ENCODE measurements around the gene ADM2.

The ADM2 gene

DNA sequence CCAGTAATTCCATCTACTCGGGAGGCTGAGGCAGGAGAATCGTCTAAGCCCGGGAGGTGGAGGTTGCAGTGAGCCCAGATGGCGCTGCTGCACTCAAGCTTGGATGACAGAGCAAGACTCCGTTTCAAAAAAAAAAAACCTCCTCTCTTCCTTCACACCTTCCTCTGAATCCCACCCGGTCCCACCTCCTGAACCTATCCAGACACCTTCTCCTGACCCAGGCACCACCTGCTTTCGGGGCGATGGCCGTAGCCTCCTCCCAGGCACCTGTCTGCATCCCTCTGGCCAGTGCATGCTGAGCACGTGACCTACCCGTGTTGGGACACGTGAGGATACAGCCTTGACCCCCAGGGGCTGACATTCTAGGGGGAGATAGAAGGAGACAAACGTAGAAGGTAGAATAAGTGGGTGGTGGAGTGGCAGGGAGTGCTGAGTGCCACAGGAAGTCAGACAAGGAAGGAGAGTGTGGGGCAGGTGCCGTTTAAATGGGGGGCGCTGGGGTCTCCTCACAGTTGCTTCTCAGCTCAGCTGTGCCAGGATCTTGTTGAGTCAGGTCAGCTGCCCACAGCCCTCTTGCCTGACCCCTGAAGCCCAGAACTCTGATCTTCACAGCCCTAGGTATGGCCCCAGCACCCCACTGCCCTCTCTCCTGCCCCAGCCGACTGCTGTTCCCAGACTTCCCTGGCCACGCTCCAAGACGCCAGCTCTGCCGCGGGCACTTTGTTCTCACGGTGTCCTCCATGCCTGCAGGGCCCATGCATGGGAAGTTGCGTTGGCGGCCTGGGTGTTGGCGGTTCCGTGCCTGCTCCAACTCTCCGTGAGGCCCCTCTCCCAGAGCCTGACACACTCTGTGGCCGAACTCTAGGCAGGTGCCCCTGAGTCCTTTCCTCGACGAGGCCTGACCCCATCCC, 4.1 kb downstream of the ADM2 start:
- TF ChIP-seq HDGF (IDR thresholded peaks at IDR 0.05; ENCODE audit: borderline replicate concordance) (no peak), FOXK2 (IDR thresholded peaks at IDR 0.05) (no peak), SUZ12 (IDR thresholded peaks at IDR 0.05) (no peak), TARDBP (IDR thresholded peaks at IDR 0.05) (no peak), NFRKB (IDR thresholded peaks at IDR 0.05) (no peak), SP1 (IDR thresholded peaks at IDR 0.05) (no peak), CTBP1 (IDR thresholded peaks at IDR 0.05; ENCODE audit: borderline replicate concordance) (no peak), ZNF384 (IDR thresholded peaks at IDR 0.05) (peak; percentile 58; the same call in 1 of the 2 replicates), FOXM1 (IDR thresholded peaks at IDR 0.05; ENCODE audit: borderline replicate concordance) (no peak), ELF4 (IDR thresholded peaks at IDR 0.05) (no peak), FOXA1 (IDR thresholded peaks at IDR 0.05) (no peak), BHLHE40 (IDR thresholded peaks at IDR 0.05; ENCODE audit: borderline replicate concordance) (no peak), ARNT (IDR thresholded peaks at IDR 0.05) (no peak), LEF1 (IDR thresholded peaks at IDR 0.05; ENCODE audit: borderline replicate concordance) (no peak), L3MBTL2 (conservative IDR thresholded peaks at IDR 0.05) (0 out of 2 replicates have a peak, but pooled peaks have one; percentile 20)
- TF ChIP-seq, protein P1, sequence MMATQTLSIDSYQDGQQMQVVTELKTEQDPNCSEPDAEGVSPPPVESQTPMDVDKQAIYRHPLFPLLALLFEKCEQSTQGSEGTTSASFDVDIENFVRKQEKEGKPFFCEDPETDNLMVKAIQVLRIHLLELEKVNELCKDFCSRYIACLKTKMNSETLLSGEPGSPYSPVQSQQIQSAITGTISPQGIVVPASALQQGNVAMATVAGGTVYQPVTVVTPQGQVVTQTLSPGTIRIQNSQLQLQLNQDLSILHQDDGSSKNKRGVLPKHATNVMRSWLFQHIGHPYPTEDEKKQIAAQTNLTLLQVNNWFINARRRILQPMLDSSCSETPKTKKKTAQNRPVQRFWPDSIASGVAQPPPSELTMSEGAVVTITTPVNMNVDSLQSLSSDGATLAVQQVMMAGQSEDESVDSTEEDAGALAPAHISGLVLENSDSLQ (IDR thresholded peaks at IDR 0.05) = no peak
- CTCF ChIA-PET = interaction anchor here (0.6 kb wide), 1 partner anchor 178 kb away, joined by 3 read pairs; the partner anchor contains the start of gene PLXNB2
- POLR2A ChIA-PET = interaction anchor here (1.3 to 1.5 kb wide), 3 partner anchors 13 to 40 kb away, joined by 4 to 5 read pairs (median 4); partner anchors contain the start of genes LMF2, NCAPH2 and SCO2
- DNase-seq (ENCODE audit: extremely low spot score) = no peak

DNA sequence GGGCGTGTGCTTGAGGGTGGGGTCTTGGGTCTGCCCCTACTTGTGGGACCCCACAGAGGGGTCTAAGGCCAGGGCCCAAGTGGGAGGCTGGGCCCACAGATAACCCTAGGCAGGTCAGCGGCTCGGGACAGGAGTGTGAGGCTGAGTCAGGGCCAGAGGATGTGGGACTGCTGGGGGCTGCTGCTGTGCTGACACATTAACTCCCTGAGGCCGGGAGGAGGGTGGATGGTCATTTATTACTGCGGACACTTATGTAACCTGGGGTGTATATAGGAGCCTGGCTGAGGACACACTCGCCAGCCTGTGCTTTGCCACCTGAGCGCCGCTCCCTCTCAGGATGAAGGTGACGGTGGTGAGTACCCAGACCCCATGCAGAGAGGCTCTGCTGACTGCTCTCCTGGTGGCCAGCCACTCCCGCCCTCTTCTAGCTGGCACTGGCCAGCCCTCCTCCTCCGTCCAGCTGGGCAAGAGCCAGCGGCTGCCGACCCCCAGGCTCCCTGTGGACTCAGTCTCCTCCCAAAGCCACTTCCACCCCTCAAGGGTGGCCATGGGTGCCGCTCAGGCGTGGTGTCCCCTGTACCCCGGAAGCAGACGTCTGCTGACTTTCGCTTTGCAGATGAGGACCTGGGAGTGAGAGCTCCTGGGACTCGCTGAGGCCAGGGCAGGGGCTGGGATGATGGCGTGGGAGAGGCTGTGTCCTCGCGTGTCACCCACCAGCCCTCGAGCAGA, 5.4 kb downstream of the ADM2 start, which contains the start of gene MIOX:
MIOX (plus strand) TSS at position 299 of the 729 bp plus-strand sequence; CDS start at position 338, 39 bp downstream.
- POLR2A ChIA-PET = interaction anchor here (0.9 to 1.3 kb wide), 3 partner anchors 21 to 39 kb away, joined by 3 to 5 read pairs (median 3); partner anchors contain the start of genes LMF2, NCAPH2 and SCO2
- CTCF ChIA-PET = interaction anchor here (1.5 kb wide), 1 partner anchor 11 kb away, joined by 5 read pairs; no protein-coding TSS in a partner anchor
- TF ChIP-seq HDGF (IDR thresholded peaks at IDR 0.05; ENCODE audit: borderline replicate concordance) (no peak), FOXM1 (IDR thresholded peaks at IDR 0.05; ENCODE audit: borderline replicate concordance) (no peak), CTBP1 (IDR thresholded peaks at IDR 0.05; ENCODE audit: borderline replicate concordance) (no peak), ARNT (IDR thresholded peaks at IDR 0.05) (no peak), LEF1 (IDR thresholded peaks at IDR 0.05; ENCODE audit: borderline replicate concordance) (no peak), TARDBP (IDR thresholded peaks at IDR 0.05) (no peak), BHLHE40 (IDR thresholded peaks at IDR 0.05; ENCODE audit: borderline replicate concordance) (no peak), SUZ12 (IDR thresholded peaks at IDR 0.05) (no peak)
- DNase-seq (ENCODE audit: extremely low spot score) = no peak

DNA sequence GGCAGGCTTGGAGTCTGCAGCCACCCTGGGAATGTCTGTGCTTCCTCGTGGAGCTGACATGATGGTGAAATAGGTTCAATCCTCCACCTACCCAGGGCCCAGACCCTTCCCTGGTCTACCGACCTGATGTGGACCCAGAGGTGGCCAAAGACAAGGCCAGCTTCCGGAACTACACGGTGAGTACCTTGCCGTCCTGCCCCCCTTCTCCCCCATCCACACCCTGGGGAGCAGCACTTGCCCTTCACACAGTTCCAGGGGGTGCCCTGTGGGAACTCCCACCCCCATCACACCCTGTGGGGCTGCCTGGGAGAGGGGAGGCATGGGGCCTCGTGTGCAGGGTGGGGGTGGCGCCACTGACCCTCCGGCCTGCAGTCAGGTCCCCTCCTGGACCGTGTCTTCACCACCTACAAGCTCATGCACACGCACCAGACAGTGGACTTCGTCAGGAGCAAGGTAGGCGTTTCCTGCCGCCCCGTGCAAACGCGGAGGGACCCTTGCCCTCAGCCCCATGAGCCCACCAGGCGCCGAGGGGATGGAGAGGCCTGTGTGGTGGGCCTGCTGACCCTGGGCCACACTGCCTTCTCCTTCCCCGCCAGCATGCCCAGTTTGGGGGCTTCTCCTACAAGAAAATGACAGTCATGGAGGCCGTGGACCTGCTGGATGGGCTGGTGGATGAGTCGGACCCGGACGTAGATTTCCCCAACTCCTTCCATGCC, 6.1 kb downstream of the ADM2 start:
- ChIA-PET CTCF (interaction anchor here (1.5 kb wide), 1 partner anchor 11 kb away, joined by 5 read pairs; no protein-coding TSS in a partner anchor), POLR2A (interaction anchor here (0.9 kb wide), 2 partner anchors 20 to 38 kb away, joined by 3 read pairs; partner anchors contain the start of genes LMF2, NCAPH2 and SCO2)
- no peak for DNase-seq (ENCODE audit: extremely low spot score)
- no peak for TF ChIP-seq SUZ12 (IDR thresholded peaks at IDR 0.05)

DNA sequence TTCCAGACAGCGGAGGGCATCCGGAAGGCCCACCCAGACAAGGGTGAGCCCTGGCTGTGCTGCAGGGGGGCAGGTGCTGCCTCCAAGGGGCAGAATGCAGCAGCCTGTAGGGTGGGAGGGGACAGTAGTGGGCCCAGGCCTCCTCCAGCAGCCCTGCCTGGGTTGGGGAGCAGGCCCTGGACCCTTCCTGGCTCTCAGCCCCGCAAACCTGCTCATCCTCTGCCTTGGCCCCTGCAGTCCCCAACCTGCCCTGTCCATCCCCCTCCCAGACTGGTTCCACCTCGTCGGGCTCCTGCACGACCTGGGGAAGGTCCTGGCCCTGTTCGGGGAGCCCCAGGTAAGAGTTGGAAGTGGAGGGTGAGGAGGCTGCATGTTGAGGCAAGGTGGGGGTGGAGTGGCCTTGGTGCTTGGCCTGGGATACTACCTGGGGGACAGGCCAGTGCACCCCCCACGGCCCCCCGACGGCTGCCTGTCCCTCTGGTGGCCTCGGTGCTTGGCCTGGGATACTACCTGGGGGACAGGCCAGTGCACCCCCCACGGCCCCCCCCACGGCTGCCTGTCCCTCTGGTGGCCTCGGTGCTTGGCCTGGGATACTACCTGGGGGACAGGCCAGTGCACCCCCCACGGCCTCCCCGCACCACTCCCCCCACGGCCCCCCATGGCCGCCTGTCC, 6.8 kb downstream of the ADM2 start:
- CTCF ChIA-PET = no interaction called here
- DNase-seq (ENCODE audit: extremely low spot score) = no peak
- POLR2A ChIA-PET = no interaction called here
- no peak for TF ChIP-seq L3MBTL2 (conservative IDR thresholded peaks at IDR 0.05)
- no peak for TF ChIP-seq FOXA1 (IDR thresholded peaks at IDR 0.05)
- TF ChIP-seq CTBP1 (IDR thresholded peaks at IDR 0.05; ENCODE audit: borderline replicate concordance) = no peak
- TF ChIP-seq ZNF384 (IDR thresholded peaks at IDR 0.05) = no peak
- no peak for TF ChIP-seq LEF1 (IDR thresholded peaks at IDR 0.05; ENCODE audit: borderline replicate concordance)
- no peak for TF ChIP-seq FOXM1 (IDR thresholded peaks at IDR 0.05; ENCODE audit: borderline replicate concordance)
- no peak for TF ChIP-seq FOXK2 (IDR thresholded peaks at IDR 0.05)
- no peak for TF ChIP-seq HDGF (IDR thresholded peaks at IDR 0.05; ENCODE audit: borderline replicate concordance)
- TF ChIP-seq ARNT (IDR thresholded peaks at IDR 0.05) = no peak
- TF ChIP-seq SUZ12 (IDR thresholded peaks at IDR 0.05) = no peak
- no peak for TF ChIP-seq SP1 (IDR thresholded peaks at IDR 0.05)
- no peak for TF ChIP-seq BHLHE40 (IDR thresholded peaks at IDR 0.05; ENCODE audit: borderline replicate concordance)
- no peak for TF ChIP-seq ELF4 (IDR thresholded peaks at IDR 0.05)

DNA sequence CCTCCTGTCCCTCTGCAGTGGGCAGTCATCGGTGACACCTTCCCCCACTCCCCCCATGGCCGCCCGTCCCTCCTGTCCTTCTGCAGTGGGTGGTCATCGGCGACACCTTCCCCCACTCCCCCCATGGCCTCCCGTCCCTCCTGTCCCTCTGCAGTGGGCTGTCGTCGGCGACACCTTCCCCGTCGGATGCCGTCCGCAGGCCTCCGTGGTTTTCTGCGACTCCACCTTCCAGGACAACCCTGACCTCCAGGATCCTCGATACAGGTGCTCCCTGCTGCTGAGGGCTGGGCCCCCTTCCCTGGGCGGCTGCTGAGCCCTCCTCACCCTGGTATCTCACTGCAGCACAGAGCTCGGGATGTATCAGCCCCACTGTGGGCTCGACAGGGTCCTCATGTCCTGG, 7.5 kb downstream of the ADM2 start:
- POLR2A ChIA-PET = no interaction called here
- no peak for TF ChIP-seq FOXA1 (IDR thresholded peaks at IDR 0.05)
- TF ChIP-seq HDGF (IDR thresholded peaks at IDR 0.05; ENCODE audit: borderline replicate concordance) = no peak
- TF ChIP-seq CTBP1 (IDR thresholded peaks at IDR 0.05; ENCODE audit: borderline replicate concordance) = no peak
- no peak for TF ChIP-seq LEF1 (IDR thresholded peaks at IDR 0.05; ENCODE audit: borderline replicate concordance)
- no peak for TF ChIP-seq NFRKB (IDR thresholded peaks at IDR 0.05)
- TF ChIP-seq BHLHE40 (IDR thresholded peaks at IDR 0.05; ENCODE audit: borderline replicate concordance) = no peak
- TF ChIP-seq ARNT (IDR thresholded peaks at IDR 0.05) = no peak
- TF ChIP-seq FOXM1 (IDR thresholded peaks at IDR 0.05; ENCODE audit: borderline replicate concordance) = no peak
- TF ChIP-seq SP1 (IDR thresholded peaks at IDR 0.05) = no peak
- TF ChIP-seq L3MBTL2 (conservative IDR thresholded peaks at IDR 0.05) = no peak
- no peak for TF ChIP-seq ZNF384 (IDR thresholded peaks at IDR 0.05)
- TF ChIP-seq FOXK2 (IDR thresholded peaks at IDR 0.05) = no peak
- TF ChIP-seq, protein P1 (IDR thresholded peaks at IDR 0.05) = no peak
- no peak for TF ChIP-seq TARDBP (IDR thresholded peaks at IDR 0.05)
- no peak for DNase-seq (ENCODE audit: extremely low spot score)
- CTCF ChIA-PET = no interaction called here

Data from HEK293T (cell line).